Right ventricle myocardium superior (tissue), 1 donor: Measurements from ENCODE around the gene C6orf89. TPM values are rescaled to one million over a fixed set of nuclear protein-coding genes. Genes with fewer than 3 reads are reported as not detected.
"Not testable (repeated sequence)": the region's sequence is repeated elsewhere in the genome, so short reads cannot be mapped to it uniquely, and the experiment has no call there.

ENCODE experiments used
- ATAC-seq: fragments of 200-7000 bp; cut with Tn5 transposase; one replicate; pipeline ENCODE4 v1.9.1; 2020; ENCODE audit warnings: mild to moderate bottlenecking; ENCODE audit not compliant: poor library complexity
- DNase-seq: peaks from one replicate; pipeline ENCODE4 v3.0.0-alpha.2; 2020
- intact Hi-C: fragments of 100-400 bp; cut with DNase I; formaldehyde crosslinking; loops from one replicate; pipeline ENCODE4 v1.11.2; 2022
- total RNA-seq: library from RNA; stranded (reverse); fragmentation: NEBNext Ultra II Directional; extraction: Animal tissue kit (Norgen Biotek cat#: 25700); gene quantifications from one replicate; pipeline ENCODE4 v1.2.1, GENCODE V29; 2021
- donor health status: DM: no; HTN: yes; CAD: no; lungs with severe emphysema.

C6orf89 gene
- total RNA-seq, 1 donor from 2014 or later = 73.2 TPM

DNA sequence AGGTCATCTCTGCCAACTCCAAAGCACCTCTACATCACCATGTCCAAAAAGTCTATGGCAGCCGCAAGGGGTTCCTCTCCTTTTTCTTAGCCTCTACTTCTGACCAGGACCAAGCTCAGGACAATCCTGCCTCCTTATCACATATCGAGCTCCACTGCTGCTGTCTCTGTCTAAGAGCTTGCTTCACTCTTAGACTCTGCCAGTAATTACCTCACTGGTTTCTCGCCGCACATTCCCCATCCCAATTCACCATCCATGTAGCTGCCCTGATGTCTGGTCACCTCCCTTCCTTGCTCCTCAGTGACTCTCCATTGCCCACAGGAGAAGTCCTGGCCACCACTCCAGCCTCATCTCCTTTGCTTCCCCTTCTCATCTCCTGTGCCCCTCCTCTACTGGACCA is 44.7 kb downstream of the C6orf89 start:
- no peak for DNase-seq
- intact Hi-C loops = no loop called here
- peak; percentile 50 for ATAC-seq

DNA sequence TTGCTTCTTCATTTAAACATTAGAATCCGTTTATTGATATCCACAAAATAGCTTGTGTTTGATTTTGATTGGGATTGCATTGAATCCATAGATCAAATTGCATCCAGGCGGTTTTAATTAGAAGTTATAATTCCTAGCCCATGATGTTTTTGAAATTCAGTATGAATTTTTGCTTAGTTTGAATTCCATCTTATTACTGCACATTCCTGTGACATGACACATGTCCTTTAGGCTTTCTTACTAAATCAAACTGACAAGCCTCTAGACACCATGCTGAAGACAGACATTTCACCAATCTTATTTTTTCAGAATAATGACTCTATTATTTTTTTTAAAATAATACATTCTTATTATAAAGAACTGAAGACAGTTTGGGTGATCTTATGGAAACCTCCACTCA is 47.4 kb downstream of the C6orf89 start:
- intact Hi-C loops = no loop called here
- DNase-seq (no peak), ATAC-seq (no peak)

GRCh38 chr6:36933519-36933918 is 47.8 kb downstream of the C6orf89 start:
- DNase-seq (no peak), ATAC-seq (no peak)
- intact Hi-C loops = no loop called here

DNA sequence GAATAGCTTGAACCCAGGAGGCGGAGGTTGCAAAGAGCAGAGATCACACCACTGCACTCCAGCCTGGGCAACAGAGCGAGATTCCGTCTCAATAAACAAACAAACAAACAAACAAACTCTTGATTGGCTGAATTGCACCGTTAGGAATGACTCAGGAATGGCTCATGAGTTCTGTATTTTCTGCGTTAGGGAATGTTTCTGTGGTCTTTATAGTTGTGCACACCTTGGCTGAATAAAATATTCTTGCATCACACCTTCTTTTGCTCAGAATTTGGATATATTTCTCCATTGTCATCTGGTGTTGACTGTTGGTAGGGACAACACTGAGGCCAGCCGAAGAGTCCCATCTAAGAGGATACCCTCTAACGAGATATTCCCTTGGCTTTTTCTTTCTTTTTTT is 49.1 kb downstream of the C6orf89 start:
- ATAC-seq (no peak), DNase-seq (no peak)
- intact Hi-C loops = no loop called here

- intact Hi-C loops = no loop called here
- no peak for ATAC-seq
- no peak for DNase-seq
These were observed 51.1 kb downstream of the C6orf89 start for GRCh38 chr6:36936824-36937223.

DNA sequence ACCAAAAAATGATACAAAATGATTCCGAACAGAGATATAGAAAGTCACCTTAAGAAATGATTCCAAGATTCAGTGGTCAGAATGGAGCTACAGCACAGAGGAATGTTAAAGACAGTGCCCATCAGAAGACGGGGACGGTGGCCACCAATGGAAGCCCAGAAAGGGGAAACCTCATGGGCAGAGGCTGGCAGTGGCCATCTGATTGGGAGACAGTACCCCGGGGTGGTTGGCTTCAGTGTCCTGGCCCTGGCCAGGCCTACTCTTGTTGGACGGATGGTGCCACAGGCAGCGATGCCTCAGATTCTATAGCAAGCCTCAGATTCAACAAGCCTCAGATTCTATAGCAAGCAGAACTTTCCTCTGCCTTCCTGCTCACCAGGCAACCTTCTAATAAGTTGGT is 52.1 kb downstream of the C6orf89 start:
- DNase-seq (no peak), ATAC-seq (no peak)
- intact Hi-C loops = no loop called here

GRCh38 chr6:36938536-36938935 is 52.8 kb downstream of the C6orf89 start:
- intact Hi-C loops = no loop called here
- DNase-seq = no peak
- peak; percentile 56 for ATAC-seq

GRCh38 chr6:36939005-36939404 is 53.3 kb downstream of the C6orf89 start:
- intact Hi-C loops, DNase-seq, ATAC-seq: not testable (repeated sequence)

- ATAC-seq (no peak), DNase-seq (no peak)
- intact Hi-C loops = no loop called here
These were observed 54.3 kb downstream of the C6orf89 start for GRCh38 chr6:36940027-36940426.

DNA sequence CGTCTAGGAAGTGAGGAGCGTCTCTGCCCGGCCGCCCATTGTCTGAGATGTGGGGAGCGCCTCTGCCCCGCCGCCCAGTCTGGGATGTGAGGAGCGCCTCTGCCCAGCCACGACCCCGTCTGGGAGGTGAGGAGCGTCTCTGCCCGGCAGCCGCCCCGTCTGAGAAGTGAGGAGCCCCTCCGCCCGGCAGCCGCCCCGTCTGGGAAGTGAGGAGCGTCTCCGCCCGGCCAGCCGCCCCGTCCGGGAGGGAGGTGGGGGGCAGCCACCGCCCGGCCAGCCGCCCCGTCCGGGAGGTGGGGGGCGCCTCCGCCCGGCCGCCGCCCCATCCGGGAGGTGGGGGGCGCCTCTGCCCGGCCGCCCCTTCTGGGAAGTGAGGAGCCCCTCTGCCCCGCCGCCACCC is 55.8 kb downstream of the C6orf89 start:
- intact Hi-C loops, DNase-seq, ATAC-seq: not testable (repeated sequence)

GRCh38 chr6:36942329-36942728 is 56.6 kb downstream of the C6orf89 start:
- ATAC-seq, intact Hi-C loops, DNase-seq: not testable (repeated sequence)

DNA sequence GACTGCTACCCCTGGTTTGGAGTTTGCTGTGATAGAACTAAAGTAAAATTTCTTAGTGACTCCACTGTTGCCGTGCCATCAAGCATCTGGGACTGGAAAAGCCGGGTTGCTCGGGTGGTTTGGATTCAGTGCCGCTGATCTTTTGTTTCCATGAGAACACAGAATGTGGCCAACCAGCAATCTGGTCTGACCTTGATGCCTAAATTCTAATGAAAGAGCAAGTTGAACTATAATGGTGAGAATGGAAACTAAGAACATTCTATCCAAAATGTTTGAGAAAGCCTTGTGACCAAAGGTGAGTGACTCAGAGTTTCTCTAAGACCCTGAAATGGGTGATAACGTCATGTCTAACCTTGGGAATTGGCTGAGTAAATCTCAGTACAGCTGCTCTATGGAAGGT is 58.9 kb downstream of the C6orf89 start:
- ATAC-seq (no peak), DNase-seq (no peak)
- intact Hi-C loops = no loop called here

GRCh38 chr6:36945301-36945700 is 59.5 kb downstream of the C6orf89 start:
- ATAC-seq (no peak), DNase-seq (no peak)
- intact Hi-C loops = no loop called here

- ATAC-seq (no peak), DNase-seq (no peak)
- intact Hi-C loops = no loop called here
These were observed 60.8 kb downstream of the C6orf89 start for GRCh38 chr6:36946526-36946925.

- DNase-seq (no peak), ATAC-seq (no peak)
- intact Hi-C loops = no loop called here
These were observed 62.0 kb downstream of the C6orf89 start for GRCh38 chr6:36947570-36948351.

GRCh38 chr6:36949076-36949475 is 63.3 kb downstream of the C6orf89 start:
- ATAC-seq, intact Hi-C loops, DNase-seq: not testable (repeated sequence)

- intact Hi-C loops = no loop called here
- ATAC-seq = no peak
- no peak for DNase-seq
These were observed 63.9 kb downstream of the C6orf89 start for GRCh38 chr6:36949636-36950035.

DNA sequence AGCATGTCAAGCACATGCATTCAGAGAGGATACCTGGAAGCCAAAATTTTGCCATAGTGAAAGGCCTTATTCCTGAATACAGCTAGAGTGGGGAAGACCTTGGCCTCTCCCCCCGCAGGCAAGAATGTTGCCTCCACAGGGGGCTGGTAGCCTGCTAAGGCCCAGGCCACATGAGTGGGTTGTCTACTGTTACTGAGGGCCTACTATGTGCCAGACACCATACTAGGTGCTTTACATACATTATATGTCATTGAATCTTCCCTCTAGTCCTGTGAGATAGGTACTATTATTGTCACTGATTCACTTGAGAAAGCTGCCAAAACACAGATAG is 68.1 kb downstream of the C6orf89 start:
- ATAC-seq (no peak), DNase-seq (no peak)
- intact Hi-C loops = no loop called here

DNA sequence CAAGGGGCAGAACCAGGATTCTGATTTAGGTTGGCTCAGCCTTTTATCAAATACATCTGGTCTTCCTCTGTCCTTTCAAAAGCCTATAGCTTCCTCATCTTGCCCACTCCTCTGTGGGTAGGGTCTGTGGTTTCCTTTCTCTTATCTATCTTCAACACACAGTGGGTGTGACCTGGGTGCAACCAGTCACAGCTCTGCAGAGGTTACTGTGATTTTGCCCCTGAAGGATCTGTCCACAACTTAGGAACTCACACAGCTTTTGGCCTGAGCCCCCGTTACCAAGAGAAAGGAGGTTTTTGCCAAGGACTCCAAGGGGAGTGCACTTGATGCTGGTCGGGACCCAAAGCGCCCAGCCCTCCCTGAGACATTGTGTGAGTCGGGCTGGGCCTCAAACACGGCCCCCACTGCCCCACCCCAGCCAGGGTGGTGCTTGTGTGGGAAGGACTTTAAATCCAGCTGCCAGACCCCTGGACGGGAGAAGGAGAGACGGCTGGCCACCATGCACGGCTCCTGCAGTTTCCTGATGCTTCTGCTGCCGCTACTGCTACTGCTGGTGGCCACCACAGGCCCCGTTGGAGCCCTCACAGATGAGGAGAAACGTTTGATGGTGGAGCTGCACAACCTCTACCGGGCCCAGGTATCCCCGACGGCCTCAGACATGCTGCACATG is 68.6 kb downstream of the C6orf89 start, which contains the start of gene PI16:
Gene PI16, plus strand, starts transcription at position 477 of the 670 bp plus-strand sequence. Its CDS starts 23 bp downstream, at position 500.
- DNase-seq (peak; percentile 65), ATAC-seq (peak; percentile 52)
- intact Hi-C loops = no loop called here

DNA sequence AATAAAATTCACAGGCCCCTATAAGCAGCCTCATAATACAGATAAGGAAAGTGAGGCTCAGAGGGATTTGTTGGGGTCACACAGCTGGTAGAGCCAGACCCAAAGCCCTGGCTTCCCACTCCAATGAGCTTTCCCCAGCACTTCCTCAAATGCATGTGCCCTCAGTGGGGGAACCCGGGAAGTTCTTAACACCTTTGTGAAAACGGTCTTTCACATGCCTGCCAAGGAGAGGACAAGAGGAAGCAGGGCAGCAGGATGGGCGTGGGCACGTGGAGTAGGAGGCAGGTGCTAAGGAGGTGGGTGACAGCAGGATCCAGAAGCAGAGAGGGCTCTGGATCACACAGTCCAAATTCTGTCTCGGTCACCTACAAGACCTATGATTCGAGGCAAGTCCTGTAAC is 69.4 kb downstream of the C6orf89 start:
- DNase-seq = no peak
- intact Hi-C loops = no loop called here
- ATAC-seq = no peak
